BLaER1 (cell line): Measurements from ENCODE around the gene SUCNR1.
A peak's percentile ranks its signal among the peaks of the same experiment; 100 is the strongest.
"Not testable (repeated sequence)": the region's sequence is repeated elsewhere in the genome, so short reads cannot be mapped to it uniquely, and the experiment has no call there.

Experiments
- H3K27ac ChIP-seq: shearing (Covaris generic); formaldehyde crosslinking; 2 replicates; pipeline ENCODE4 v1.8.1; 2022
- H3K27me3 ChIP-seq: shearing (Covaris generic); formaldehyde crosslinking; 2 replicates; pipeline ENCODE4 v1.8.1; 2022
- H3K36me3 ChIP-seq: shearing (Covaris generic); formaldehyde crosslinking; 2 replicates; pipeline ENCODE4 v1.8.1; 2022
- H3K4me1 ChIP-seq: shearing (Covaris generic); formaldehyde crosslinking; 2 replicates; pipeline ENCODE4 v1.8.1; 2022
- H3K4me2 ChIP-seq: shearing (Covaris generic); formaldehyde crosslinking; 2 replicates; pipeline ENCODE4 v1.8.1; 2022
- H3K4me3 ChIP-seq: shearing (Covaris generic); formaldehyde crosslinking; 2 replicates; pipeline ENCODE4 v1.8.1; 2022
- H3K9ac ChIP-seq: shearing (Covaris generic); formaldehyde crosslinking; 2 replicates; pipeline ENCODE4 v1.8.1; 2022
- H3K9me3 ChIP-seq: shearing (Covaris generic); formaldehyde crosslinking; 2 replicates; pipeline ENCODE4 v1.8.1; 2022
- H4K20me1 ChIP-seq: shearing (Covaris generic); formaldehyde crosslinking; 2 replicates; pipeline ENCODE4 v1.8.1; 2022
- Cebpa-rat ChIP-seq: shearing (Covaris generic); IDR thresholded peaks from 2 replicates; pipeline ENCODE4 v1.8.1; 2022

Gene SUCNR1

GRCh38 chr3:151871639-151872468 lies 1.6 kb upstream of the SUCNR1 start:
- Histone ChIP-seq H3K36me3 (no peaks in the 10 kb centered on the region), H3K27me3 (no peaks in the 10 kb centered on the region), H3K9ac (no peak overlapping the region), H3K4me1 (peaks cover 23% of the 10 kb centered on the region), H3K9me3 (no peaks in the 10 kb centered on the region), H3K4me3 (no peak overlapping the region), H4K20me1 (no peaks in the 10 kb centered on the region), H3K27ac (peak overlapping the region; percentile 19; the same call in 1 of the 2 replicates), H3K4me2 (peak overlapping the region; percentile 57)
- no peak for TF ChIP-seq Cebpa-rat

- not testable (repeated sequence) for H4K20me1 ChIP-seq, H3K27me3 ChIP-seq, H3K9ac ChIP-seq, H3K4me3 ChIP-seq, H3K36me3 ChIP-seq, H3K9me3 ChIP-seq, H3K27ac ChIP-seq, H3K4me2 ChIP-seq
- H3K4me1 ChIP-seq: peaks cover 23% of the 10 kb centered on the region
Measured at GRCh38 chr3:151874079-151874478, 636 bp downstream of the SUCNR1 start.

GRCh38 chr3:151875759-151876158 lies 2.3 kb downstream of the SUCNR1 start:
- no peak overlapping the region for H3K27ac ChIP-seq
- no peaks in the 10 kb centered on the region for H3K27me3 ChIP-seq
- H3K36me3 ChIP-seq: no peaks in the 10 kb centered on the region
- H3K4me3 ChIP-seq: no peak overlapping the region
- peak overlapping the region; percentile 35; the same call in 1 of the 2 replicates for H3K4me2 ChIP-seq
- H3K9me3 ChIP-seq: no peaks in the 10 kb centered on the region
- no peak for TF ChIP-seq Cebpa-rat
- H4K20me1 ChIP-seq: no peaks in the 10 kb centered on the region
- no peak overlapping the region for H3K9ac ChIP-seq
- H3K4me1 ChIP-seq: peaks cover 23% of the 10 kb centered on the region

DNA sequence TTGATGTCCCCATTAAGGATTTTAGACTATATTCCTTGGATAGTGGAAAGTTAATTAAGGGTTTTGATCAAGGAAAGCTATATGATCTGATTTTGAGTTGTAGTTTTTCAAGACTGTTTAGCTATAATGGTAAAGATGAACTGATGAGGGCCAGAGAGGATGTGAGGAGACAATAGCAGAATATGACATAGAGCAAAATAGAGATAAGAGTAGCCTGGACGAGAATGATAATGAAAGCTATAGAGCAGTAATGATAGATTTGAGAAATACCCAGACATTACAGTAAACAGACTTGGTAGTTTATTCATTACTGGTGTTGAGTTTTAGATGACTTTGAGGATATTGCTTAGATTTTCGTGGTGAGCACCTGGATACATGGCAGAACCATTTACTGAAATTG lies 3.8 kb downstream of the SUCNR1 start:
- peaks cover 11% of the 10 kb centered on the region for H3K4me1 ChIP-seq
- TF ChIP-seq Cebpa-rat: no peak
- H3K36me3 ChIP-seq: no peaks in the 10 kb centered on the region
- no peak overlapping the region for H3K4me2 ChIP-seq
- H3K27me3 ChIP-seq: no peaks in the 10 kb centered on the region
- no peaks in the 10 kb centered on the region for H4K20me1 ChIP-seq
- no peak overlapping the region for H3K9ac ChIP-seq
- no peaks in the 10 kb centered on the region for H3K9me3 ChIP-seq
- no peak overlapping the region for H3K27ac ChIP-seq
- no peak overlapping the region for H3K4me3 ChIP-seq

DNA sequence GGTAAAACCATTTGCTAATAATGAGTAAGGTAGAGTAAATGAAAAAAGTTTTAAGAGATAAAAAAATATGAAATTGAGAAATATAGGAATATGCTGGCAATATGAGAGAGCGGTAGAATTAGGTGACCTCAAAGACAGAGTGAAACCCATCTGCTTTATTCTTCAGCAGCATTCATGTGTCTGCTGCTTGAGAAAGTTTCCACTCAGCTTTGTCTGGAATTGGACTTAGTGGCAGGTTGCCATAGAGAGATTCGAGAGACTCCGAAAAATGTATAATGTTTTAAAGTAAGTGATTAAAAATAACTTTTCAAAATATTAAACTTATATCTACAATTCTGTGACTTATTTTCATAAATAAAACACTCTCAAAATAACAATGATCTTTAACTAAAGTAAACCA lies 5.0 kb downstream of the SUCNR1 start:
- Histone ChIP-seq H3K27ac (no peak overlapping the region), H3K27me3 (no peaks in the 10 kb centered on the region), H3K4me2 (no peak overlapping the region), H3K9ac (no peak overlapping the region), H4K20me1 (no peaks in the 10 kb centered on the region), H3K9me3 (no peaks in the 10 kb centered on the region), H3K36me3 (no peaks in the 10 kb centered on the region), H3K4me3 (no peak overlapping the region), H3K4me1 (peaks cover 6% of the 10 kb centered on the region; the same call in 1 of the 2 replicates)
- no peak for TF ChIP-seq Cebpa-rat

GRCh38 chr3:151879037-151879436 lies 5.6 kb downstream of the SUCNR1 start:
- no peak overlapping the region for H3K4me3 ChIP-seq
- no peak overlapping the region for H3K4me2 ChIP-seq
- H3K36me3 ChIP-seq: no peaks in the 10 kb centered on the region
- H3K9ac ChIP-seq: no peak overlapping the region
- H3K4me1 ChIP-seq: peaks cover 6% of the 10 kb centered on the region; the same call in 1 of the 2 replicates
- H4K20me1 ChIP-seq: no peaks in the 10 kb centered on the region
- H3K27ac ChIP-seq: no peak overlapping the region
- no peaks in the 10 kb centered on the region for H3K9me3 ChIP-seq
- TF ChIP-seq Cebpa-rat: no peak
- H3K27me3 ChIP-seq: no peaks in the 10 kb centered on the region

GRCh38 chr3:151879679-151880415 lies 6.4 kb downstream of the SUCNR1 start:
- H3K27me3 ChIP-seq: no peaks in the 10 kb centered on the region
- H3K36me3 ChIP-seq: no peaks in the 10 kb centered on the region
- peaks cover 6% of the 10 kb centered on the region; the same call in 1 of the 2 replicates for H3K4me1 ChIP-seq
- no peaks in the 10 kb centered on the region for H4K20me1 ChIP-seq
- peaks cover 7% of the 10 kb centered on the region for H3K9me3 ChIP-seq
- no peak overlapping the region for H3K4me2 ChIP-seq
- H3K9ac ChIP-seq: no peak overlapping the region
- TF ChIP-seq Cebpa-rat: no peak
- no peak overlapping the region for H3K4me3 ChIP-seq
- no peak overlapping the region for H3K27ac ChIP-seq

DNA sequence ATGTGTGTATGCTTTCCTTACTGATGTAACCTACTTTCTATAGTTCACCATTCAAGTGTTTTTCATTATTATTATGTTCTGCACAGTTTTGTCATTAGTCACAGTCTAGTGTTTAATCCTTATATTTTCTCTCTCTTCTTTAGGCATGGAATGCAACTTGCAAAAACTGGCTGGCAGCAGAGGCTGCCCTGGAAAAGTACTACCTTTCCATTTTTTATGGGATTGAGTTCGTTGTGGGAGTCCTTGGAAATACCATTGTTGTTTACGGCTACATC lies 6.9 kb downstream of the SUCNR1 start:
- Histone ChIP-seq H3K9ac (no peak overlapping the region), H4K20me1 (no peaks in the 10 kb centered on the region), H3K4me1 (peaks cover 7% of the 10 kb centered on the region; the same call in 1 of the 2 replicates), H3K36me3 (no peaks in the 10 kb centered on the region), H3K27ac (no peak overlapping the region), H3K4me2 (no peak overlapping the region), H3K4me3 (no peak overlapping the region), H3K9me3 (peaks cover 12% of the 10 kb centered on the region), H3K27me3 (no peaks in the 10 kb centered on the region)
- TF ChIP-seq Cebpa-rat: no peak

GRCh38 chr3:151881137-151881536 lies 7.7 kb downstream of the SUCNR1 start:
- Histone ChIP-seq H3K27ac (no peak overlapping the region), H3K9ac (no peak overlapping the region)

GRCh38 chr3:151885397-151885796 lies 12.0 kb downstream of the SUCNR1 start:
- not testable (repeated sequence) for H4K20me1 ChIP-seq, H3K4me3 ChIP-seq, H3K36me3 ChIP-seq, H3K9ac ChIP-seq, H3K27me3 ChIP-seq
- Histone ChIP-seq H3K27ac (peak overlapping the region; percentile 53), H3K4me2 (peak overlapping the region; percentile 2; the same call in 1 of the 2 replicates), H3K9me3 (peaks cover 15% of the 10 kb centered on the region), H3K4me1 (peaks cover 15% of the 10 kb centered on the region)

More at GRCh38 chr3:151881137-151881536, 7.7 kb downstream of the SUCNR1 start:
- Histone ChIP-seq H4K20me1 (no peaks in the 10 kb centered on the region), H3K9me3 (peaks cover 15% of the 10 kb centered on the region), H3K36me3 (no peaks in the 10 kb centered on the region), H3K4me1 (peaks cover 6% of the 10 kb centered on the region; the same call in 1 of the 2 replicates), H3K4me3 (no peak overlapping the region), H3K4me2 (no peak overlapping the region), H3K27me3 (no peaks in the 10 kb centered on the region)
- no peak for TF ChIP-seq Cebpa-rat

GRCh38 chr3:151887450-151888211 lies 14.2 kb downstream of the SUCNR1 start:
- H3K4me1 ChIP-seq: peaks cover 36% of the 10 kb centered on the region
- not testable (repeated sequence) for H3K27me3 ChIP-seq, H3K4me2 ChIP-seq, H3K4me3 ChIP-seq, H3K27ac ChIP-seq, H3K9ac ChIP-seq, H3K36me3 ChIP-seq, H4K20me1 ChIP-seq
- peaks cover 15% of the 10 kb centered on the region for H3K9me3 ChIP-seq
